Gastroesophageal sphincter (tissue), 4 donors: ENCODE data around the gene SLC25A33. TPM values are rescaled to one million over a fixed set of nuclear protein-coding genes. Genes with fewer than 3 reads are reported as not detected.

Experiments
- ATAC-seq: fragments of 150-250 bp; one replicate; pipeline ENCODE4 v1.9.1; 2016; ENCODE audit warnings: mild to moderate bottlenecking, moderate library complexity
- H3K27ac ChIP-seq, 4 donors: fragments of 200-600 bp; sonication (generic) in 3 of 4; 1 replicate in 3 of 4; 2 replicates in 1 of 4; pipeline ENCODE4 v1.5.1; 2016 to 2019
- H3K27me3 ChIP-seq: fragments of 200-600 bp; sonication (generic); one replicate; pipeline ENCODE4 v1.5.1; 2019
- H3K36me3 ChIP-seq, 2 donors: fragments of 200-600 bp; sonication (generic); one replicate each; pipeline ENCODE4 v1.5.1; 2019; ENCODE audit warnings: control low read depth in 1 of 2
- H3K4me1 ChIP-seq, 3 donors: fragments of 200-600 bp; sonication (generic); 1 replicate in 2 of 3; 2 replicates in 1 of 3; pipeline ENCODE4 v1.5.1; 2016 to 2019; ENCODE audit warnings: control low read depth in 2 of 3
- H3K4me3 ChIP-seq, 2 donors: fragments of 200-600 bp; sonication (generic); one replicate each; pipeline ENCODE4 v1.5.1; 2019; ENCODE audit warnings: mild to moderate bottlenecking in 1 of 2, moderate library complexity in 1 of 2
- H3K9me3 ChIP-seq, 3 donors: fragments of 200-600 bp; sonication (generic); one replicate each; pipeline ENCODE4 v1.5.1; 2017 to 2019; ENCODE audit warnings: control low read depth in 2 of 3
- CTCF ChIP-seq, 4 experiments: fragments of 200-600 bp in 2 of 4; fragments of 450-650 bp in 2 of 4; sonication (generic) in 1 of 4; IDR thresholded peaks; one replicate each; pipeline ENCODE4 v1.5.1; 2017 to 2019; ENCODE audit warnings: antibody characterized with exemption in 4 of 4, mild to moderate bottlenecking in 2 of 4, moderate library complexity in 2 of 4
- EP300 ChIP-seq: sonication (generic); formaldehyde crosslinking; IDR thresholded peaks from one replicate; pipeline ENCODE4 v1.6.1; 2017; ENCODE audit warnings: antibody characterized with exemption, mild to moderate bottlenecking
- POLR2A ChIP-seq, 2 donors: fragments of 450-650 bp; IDR thresholded peaks; one replicate each; pipeline ENCODE4 v1.6.1; 2017; ENCODE audit warnings: antibody characterized with exemption in 2 of 2, mild to moderate bottlenecking in 2 of 2, moderate library complexity in 1 of 2
- POLR2AphosphoS5 ChIP-seq: sonication (generic); formaldehyde crosslinking; IDR thresholded peaks from one replicate; pipeline ENCODE4 v1.6.1; 2017; ENCODE audit warnings: antibody characterized with exemption
- WGBS, 2 donors: methylation state at CpG; one replicate each; pipeline ENCODE4 v1.1.5; 2018; ENCODE audit warnings: low coverage in 1 of 2; 5-methylcytosine and 5-hydroxymethylcytosine counted together
- total RNA-seq, 4 donors: library from RNA; depleted of rRNA; stranded (reverse); fragments of >200 nt; gene quantifications; one replicate each; pipeline ENCODE4 v1.1.0, GENCODE V29; 2016

The SLC25A33 gene, protein sequence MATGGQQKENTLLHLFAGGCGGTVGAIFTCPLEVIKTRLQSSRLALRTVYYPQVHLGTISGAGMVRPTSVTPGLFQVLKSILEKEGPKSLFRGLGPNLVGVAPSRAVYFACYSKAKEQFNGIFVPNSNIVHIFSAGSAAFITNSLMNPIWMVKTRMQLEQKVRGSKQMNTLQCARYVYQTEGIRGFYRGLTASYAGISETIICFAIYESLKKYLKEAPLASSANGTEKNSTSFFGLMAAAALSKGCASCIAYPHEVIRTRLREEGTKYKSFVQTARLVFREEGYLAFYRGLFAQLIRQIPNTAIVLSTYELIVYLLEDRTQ
- total RNA-seq, result 10 to 100 TPM in 2 of 4 donors, 1 to 10 TPM in 2; 7.0 to 11.5 (median 10.5) TPM

- ATAC-seq, result peak; percentile 99
- Histone ChIP-seq H3K4me3 (peak within 1 kb of the TSS; percentile 72 to 93), H3K27me3 (no peaks in the 10 kb centered on the region), H3K27ac (peak within 1 kb of the TSS; percentile 91 to 98 (median 97)), H3K36me3 (no peaks in the 10 kb centered on the region), H3K9me3 (no peaks in the 10 kb centered on the region), H3K4me1 (peaks cover 0 to 49% (median 10%) of the 10 kb centered on the region in 3 donors)
- WGBS, 2 donors, result 2% methylated on average over 7 of the region's 92 CpGs; no CpG with 5 or more reads in 1 of the 2 donors
- TF ChIP-seq EP300, result no peak
- peak; percentile 62 for TF ChIP-seq POLR2AphosphoS5
- TF ChIP-seq CTCF (IDR thresholded peaks at IDR 0.05), result peak in 3 of 4 experiments; percentile 18 to 39 (median 37)
- peak; percentile 92 to 99 for TF ChIP-seq POLR2A (IDR thresholded peaks at IDR 0.05)
Observed at GRCh38 chr1:9539165-9539828, at the start of gene SLC25A33. Gene SLC25A33 (plus strand): TSS chr1:9539465. CDS start chr1:9539692, 227 bp downstream.

GRCh38 chr1:9490605-9491339 lies 48.5 kb upstream of the SLC25A33 start:
- H3K4me1 ChIP-seq, result peaks cover 0 to 17% (median 9%) of the 10 kb centered on the region in 3 donors
- peak; percentile 82 for ATAC-seq
- no peaks in the 10 kb centered on the region for H3K9me3 ChIP-seq
- TF ChIP-seq CTCF (IDR thresholded peaks at IDR 0.05), result peak in 3 of 4 experiments; percentile 92 to 97 (median 92)
- no peak for TF ChIP-seq POLR2A (IDR thresholded peaks at IDR 0.05)
- H3K36me3 ChIP-seq, result no peaks in the 10 kb centered on the region
- WGBS, 2 donors, result 43% methylated on average over 9 of the region's 20 CpGs; no CpG with 5 or more reads in 1 of the 2 donors
- H3K27me3 ChIP-seq, result no peaks in the 10 kb centered on the region
- H3K27ac ChIP-seq, result no peak overlapping the region
- no peak overlapping the region for H3K4me3 ChIP-seq

- Histone ChIP-seq H3K36me3 (no peaks in the 10 kb centered on the region), H3K9me3 (no peaks in the 10 kb centered on the region), H3K4me1 (peaks cover 0 to 17% (median 9%) of the 10 kb centered on the region in 3 donors), H3K4me3 (no peak overlapping the region), H3K27me3 (no peaks in the 10 kb centered on the region), H3K27ac (no peak overlapping the region)
- 89 to 98% methylated on average over 5 to 6 of the region's 6 CpGs for WGBS, 2 donors
- ATAC-seq, result no peak
- TF ChIP-seq POLR2AphosphoS5, result no peak
- TF ChIP-seq EP300, result no peak
- TF ChIP-seq POLR2A (IDR thresholded peaks at IDR 0.05), result no peak
- TF ChIP-seq CTCF (IDR thresholded peaks at IDR 0.05), result no peak
Observed at GRCh38 chr1:9493326-9493725, 45.9 kb upstream of the SLC25A33 start.

- peak; percentile 68 for ATAC-seq
- no peaks in the 10 kb centered on the region for H3K27me3 ChIP-seq
- TF ChIP-seq POLR2AphosphoS5, result no peak
- TF ChIP-seq EP300, result no peak
- peak; percentile 98 to 99 (median 98) for TF ChIP-seq CTCF (IDR thresholded peaks at IDR 0.05)
- H3K36me3 ChIP-seq, result no peaks in the 10 kb centered on the region
- no peaks in the 10 kb centered on the region for H3K9me3 ChIP-seq
- H3K4me3 ChIP-seq, result peak overlapping the region in 1 of 2 donors; percentile 39
- no peak overlapping the region for H3K27ac ChIP-seq
- peaks cover 0 to 17% (median 9%) of the 10 kb centered on the region in 3 donors for H3K4me1 ChIP-seq
- 20 to 48% methylated on average over 3 to 4 of the region's 48 CpGs for WGBS, 2 donors
Observed at GRCh38 chr1:9494936-9495758, 44.1 kb upstream of the SLC25A33 start.
